Stimulated activated CD4-positive, alpha-beta T cell treated with anti-CD3 and anti-CD28 coated beads, TNF-alpha, amount 100 ng/mL, for 4 hours (primary cell): Measurements from ENCODE around the gene TRAF7.
"Not testable (repeated sequence)": the region's sequence is repeated elsewhere in the genome, so short reads cannot be mapped to it uniquely, and the experiment has no call there.

Source experiments
- DNase-seq, 3 experiments: peaks; one replicate each; pipeline ENCODE4 v3.0.0-alpha.2; 2020; ENCODE audit warnings: low read depth in 3 of 3

TRAF7 gene

DNA sequence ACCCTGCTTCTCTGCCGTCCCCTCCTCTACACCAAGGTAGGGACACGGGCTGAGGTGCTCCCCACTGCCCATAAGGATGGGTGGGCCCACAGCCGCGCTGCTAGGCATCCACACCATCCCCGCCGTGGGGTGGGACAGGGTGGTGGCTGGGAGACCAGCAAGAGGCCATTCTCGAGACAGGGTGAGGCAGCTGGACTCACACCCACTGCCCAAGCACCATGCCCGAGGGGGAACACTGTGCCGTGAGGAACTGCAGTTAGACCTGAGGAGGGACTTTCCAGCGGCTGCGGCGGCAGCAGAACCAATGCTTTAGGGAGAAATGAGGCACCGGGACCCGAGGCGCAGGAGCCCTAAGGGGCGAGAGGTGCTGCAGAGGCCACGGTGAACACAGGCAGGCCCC is 33.2 kb upstream of the TRAF7 start:
- no peak for DNase-seq

DNA sequence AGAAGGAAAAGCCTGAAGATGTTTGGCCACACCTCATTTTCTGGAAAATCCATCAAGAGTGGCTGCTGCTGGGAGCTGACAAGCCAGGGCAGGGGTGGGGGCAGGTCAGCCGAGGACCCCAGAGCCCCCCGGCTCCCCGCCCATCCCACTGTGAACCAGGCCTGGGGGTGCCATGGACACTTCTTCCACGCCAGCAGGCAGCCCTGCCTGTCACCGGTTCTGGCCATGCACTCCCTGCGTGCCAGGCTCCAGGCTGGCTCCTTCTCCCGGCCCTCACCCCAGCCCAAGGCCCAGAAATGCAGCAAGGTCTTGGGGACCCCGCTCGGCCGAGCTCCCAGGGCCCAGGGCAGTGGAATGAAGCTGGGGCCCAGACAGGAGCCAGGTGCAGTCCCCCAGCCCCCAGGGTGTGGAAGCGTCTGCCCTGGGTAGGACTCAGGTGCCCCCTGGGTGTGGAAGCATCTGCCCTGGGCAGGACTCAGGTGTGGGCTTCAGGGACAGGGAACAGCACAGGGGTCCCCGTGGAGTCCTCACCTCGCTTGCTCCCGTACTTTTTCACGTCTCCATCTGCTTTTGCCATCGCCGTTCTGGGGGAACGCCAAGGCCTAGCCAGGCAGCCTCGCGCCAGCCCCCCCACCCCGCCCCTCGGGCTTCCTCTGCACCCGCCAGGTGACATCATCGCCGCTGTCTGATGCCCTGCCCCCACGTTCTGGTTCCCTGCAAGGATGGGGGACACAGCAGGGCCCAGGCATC is 32.5 kb upstream of the TRAF7 start:
- DNase-seq: not testable (repeated sequence)

DNA sequence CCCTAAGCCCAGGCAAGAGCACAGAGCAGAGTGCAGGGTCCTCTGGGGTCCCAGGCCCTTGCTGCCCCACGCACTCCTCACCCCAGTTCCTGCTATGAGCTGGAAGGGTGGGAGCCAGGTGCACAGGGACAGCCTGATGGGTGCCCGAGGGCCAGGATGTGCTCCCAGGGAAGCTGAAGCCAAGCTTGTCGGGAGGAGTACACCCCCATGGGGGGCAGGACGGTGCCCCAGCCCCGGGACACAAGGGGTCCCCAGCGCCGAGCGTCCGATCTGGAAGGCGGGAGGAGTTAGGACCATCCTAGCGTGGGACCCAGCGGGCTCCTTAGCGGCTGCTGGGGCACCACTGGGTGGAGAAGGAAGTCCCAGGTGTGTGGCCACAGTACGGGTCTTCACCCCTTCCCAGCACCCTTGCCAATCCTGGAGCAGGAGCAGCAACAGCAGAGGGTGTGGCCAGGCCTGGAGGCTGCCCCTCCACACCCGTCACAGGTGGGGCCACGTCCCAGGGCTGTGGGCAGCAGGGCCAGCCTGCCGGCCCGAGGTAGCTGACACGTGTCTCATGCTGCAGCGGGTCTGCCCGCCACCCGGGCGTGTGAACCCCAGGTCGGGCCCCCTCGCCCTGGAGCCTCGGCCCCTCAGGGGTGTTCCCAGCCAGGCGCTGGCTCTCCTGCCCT is 31.7 kb upstream of the TRAF7 start:
- DNase-seq: not testable (repeated sequence)

DNA sequence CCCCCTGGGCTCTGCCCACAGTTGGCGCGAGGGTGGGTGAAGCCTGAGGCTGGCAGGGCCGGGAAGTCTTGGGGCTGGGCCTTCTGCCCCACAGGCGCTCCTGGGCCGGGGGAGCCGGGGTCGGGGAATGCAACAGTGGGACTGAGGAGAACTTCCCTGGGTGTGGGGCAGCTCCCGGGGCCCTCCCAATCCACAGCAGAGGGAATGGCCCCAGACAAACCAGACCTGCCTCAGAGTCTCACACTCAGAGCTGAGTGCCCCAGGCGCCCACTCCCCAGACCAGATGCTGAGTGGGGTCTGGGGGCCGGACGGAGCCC is 31.2 kb upstream of the TRAF7 start:
- not testable (repeated sequence) for DNase-seq

- DNase-seq: not testable (repeated sequence)
Measured at GRCh38 chr16:2124694-2125444, 30.7 kb upstream of the TRAF7 start.

- DNase-seq: not testable (repeated sequence)
Measured at GRCh38 chr16:2125609-2126008, 30.0 kb upstream of the TRAF7 start.

DNA sequence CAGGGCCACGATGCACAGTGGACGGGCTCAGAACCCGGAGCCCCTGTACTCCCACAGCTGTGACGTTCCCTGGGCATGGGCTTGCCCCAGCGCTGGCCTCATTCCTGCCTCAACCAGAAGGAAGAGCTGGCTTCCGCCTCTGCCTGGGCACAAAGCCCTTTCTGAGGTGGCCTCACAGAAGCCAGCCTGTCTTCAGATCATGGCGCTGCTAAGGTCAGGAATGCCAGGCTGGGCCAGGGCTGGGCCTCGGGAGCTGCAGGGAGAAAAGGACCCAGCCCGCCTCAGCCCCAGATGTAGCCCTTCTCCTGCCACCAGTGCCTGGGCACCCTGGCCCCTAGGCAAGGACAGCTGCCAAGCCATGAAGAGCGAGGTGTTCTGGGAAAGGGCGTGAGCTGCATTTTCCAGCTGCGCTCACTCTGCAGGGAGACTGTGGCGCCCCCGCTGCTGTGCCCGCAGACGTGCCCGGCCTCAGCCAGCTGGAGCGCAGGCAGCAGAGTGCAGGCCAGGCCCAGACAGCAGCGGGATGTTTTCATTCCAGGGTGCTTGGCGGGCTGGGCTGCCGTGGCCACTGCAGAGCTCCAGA is 29.3 kb upstream of the TRAF7 start:
- not testable (repeated sequence) for DNase-seq

GRCh38 chr16:2126928-2127556 is 28.5 kb upstream of the TRAF7 start:
- not testable (repeated sequence) for DNase-seq

GRCh38 chr16:2127630-2128280 is 27.8 kb upstream of the TRAF7 start:
- DNase-seq: not testable (repeated sequence)

GRCh38 chr16:2129251-2129650 is 26.3 kb upstream of the TRAF7 start:
- DNase-seq: not testable (repeated sequence)

DNA sequence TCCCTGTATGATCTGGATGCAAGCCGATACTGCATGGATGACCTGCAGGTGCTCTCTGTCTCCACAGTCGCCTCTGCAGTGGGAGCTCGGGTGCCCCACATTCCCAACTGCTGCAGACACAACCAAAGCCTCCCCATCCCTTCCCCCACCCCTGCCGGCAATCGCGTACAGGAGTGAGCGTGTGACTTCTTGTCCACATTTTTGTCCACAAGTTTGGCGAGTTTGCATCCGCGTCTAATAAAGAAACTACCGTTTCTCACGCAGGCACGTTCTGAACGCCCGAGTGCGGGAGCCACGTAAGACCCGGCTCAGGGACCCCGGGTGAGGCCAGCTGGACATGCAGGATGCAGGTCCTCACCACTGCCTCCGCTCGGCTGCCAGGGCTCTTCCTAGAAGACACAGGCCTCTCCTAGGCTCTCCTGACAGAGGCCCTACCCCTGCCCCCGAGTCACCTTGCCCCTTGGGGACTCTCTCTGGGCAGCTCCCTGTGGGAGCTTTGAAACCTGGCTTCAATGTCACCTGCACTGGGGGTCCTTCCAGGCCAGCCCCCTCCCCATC is 25.6 kb upstream of the TRAF7 start:
- not testable (repeated sequence) for DNase-seq

DNA sequence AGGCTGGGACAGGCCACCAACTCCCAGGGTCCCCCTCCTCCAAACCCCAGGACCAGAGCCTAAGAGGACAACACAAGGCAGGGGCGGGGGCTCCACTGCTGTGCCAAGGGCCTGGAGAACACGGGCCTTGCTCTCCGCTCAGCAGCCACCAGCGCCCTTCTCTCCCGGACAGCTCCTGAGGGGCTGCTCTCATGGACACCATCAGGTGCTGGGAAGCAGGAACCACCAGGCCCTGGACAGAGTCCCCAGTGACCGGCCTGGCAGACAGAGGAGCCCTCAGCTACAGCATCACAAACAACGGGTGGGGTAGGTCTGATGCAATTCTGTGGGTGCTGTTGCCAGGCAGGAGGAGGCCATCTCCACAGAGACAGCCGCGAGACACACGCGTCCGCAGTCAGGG is 21.8 kb upstream of the TRAF7 start:
- not testable (repeated sequence) for DNase-seq

DNA sequence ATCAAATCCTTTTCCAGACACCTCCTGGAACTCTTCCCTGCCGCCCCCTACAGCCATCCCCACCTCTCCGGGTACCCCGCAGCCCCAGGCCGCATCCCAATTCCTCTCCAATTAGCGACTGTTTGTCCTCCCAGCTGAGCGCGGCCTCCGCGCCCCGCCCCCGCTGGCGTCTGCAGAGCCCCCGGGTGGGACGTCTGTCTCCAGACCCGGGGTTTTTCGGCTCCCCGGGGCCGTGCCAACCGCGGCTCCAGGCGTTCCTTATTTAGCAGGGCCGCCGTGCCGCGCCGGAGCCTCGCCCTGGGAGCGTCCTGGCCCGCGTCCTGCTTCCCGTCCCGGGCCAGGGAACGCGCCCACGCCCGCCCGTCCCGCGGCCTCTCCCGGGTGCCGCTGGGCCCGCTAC is 20.5 kb upstream of the TRAF7 start:
- DNase-seq: not testable (repeated sequence)

DNA sequence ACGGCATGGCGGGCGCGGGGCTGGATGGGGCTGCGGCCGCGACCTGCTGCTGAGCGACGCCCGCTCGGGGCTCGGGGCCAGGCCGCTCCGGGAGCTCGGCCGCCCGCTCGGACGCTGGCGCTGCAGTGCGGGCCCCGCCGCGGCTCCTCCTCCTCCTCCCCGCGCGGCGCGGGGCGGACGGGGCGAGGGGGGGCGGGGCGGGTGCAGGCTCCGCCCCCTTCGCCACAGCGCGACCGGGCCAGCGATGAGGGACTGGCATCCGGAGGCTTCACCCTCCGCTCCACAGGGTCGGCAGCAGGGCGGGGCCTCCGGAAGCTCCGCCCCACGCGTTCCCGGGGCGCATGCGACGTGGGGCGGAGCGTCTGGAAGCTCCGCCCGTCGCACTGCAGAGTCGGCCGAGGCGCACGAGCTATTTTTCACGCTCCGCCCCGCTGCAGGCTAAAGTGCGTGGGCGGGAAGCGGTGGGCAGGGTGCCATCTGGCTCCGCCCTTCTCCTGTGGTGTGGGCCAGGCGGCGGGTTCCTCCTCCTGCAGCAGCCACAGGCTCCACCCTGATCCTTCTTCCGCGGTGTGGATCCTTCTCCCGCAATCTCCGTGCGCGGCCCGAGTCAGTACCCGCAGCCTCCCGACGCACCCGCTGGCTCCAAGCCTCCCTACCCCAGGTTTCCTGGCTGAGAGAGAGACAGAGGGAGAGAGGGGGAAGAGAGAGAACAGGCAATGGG is 19.7 kb upstream of the TRAF7 start, which contains the start of gene PKD1:
Gene PKD1 (minus strand): TSS at position 129 of the 721 bp plus-strand sequence. CDS start 209 bp downstream, outside the sequence.
- peak; percentile 97 to 99 (median 98) for DNase-seq

DNA sequence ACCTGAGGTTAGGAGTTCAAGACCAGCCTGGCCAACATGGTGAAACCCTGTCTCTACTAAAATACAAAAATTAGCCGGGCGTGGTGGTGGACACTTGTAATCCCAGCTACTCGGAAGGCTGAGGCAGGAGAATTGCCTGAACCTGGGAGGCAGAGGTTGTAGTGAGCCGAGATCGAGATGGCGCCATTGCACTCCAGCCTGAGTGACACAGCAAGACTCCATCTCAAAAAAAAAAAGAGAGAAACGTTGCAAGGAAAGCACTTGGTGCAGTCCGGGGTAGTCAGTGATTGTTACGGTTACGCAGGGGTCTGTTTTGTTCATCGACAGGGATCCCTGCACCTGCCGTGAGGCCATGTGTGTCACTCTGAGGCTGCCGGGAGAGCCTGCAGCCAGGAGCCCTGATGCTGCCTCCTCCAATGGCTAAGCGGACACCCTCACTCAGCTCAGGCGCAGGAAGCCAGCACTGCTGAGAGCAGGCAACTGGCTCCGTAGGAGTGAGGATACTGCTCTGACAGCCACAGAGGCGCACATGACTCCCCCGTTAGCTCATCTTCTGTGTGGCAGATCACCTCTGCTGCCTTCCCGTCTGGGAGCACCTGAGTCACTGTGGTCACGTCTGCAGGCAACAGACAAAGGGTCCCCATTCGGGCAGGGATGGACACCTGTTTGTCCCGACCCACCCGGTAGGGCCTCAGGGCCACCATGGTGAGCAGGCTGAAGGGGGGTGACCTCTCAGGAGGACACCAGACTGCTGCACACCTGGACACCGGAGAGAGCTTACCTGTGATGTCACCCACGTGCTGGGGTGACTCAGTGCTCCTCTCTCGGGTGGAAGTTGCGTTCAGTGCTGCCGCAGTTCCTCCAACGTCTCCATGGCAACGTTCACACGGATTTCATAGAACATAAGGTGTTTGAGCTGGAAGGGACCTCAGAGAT is 12.4 kb upstream of the TRAF7 start:
- DNase-seq: no peak

- DNase-seq: no peak
Measured at GRCh38 chr16:2143878-2144485, 11.6 kb upstream of the TRAF7 start.

GRCh38 chr16:2145843-2146242 is 9.7 kb upstream of the TRAF7 start:
- DNase-seq: no peak

- DNase-seq: no peak
Measured at GRCh38 chr16:2147378-2147777, 8.2 kb upstream of the TRAF7 start.
